ENCODE results near the gene CERS1. TPM values are rescaled to one million over a fixed set of nuclear protein-coding genes. Genes with fewer than 3 reads are reported as not detected.
A peak's percentile ranks its signal among the peaks of the same experiment; 100 is the strongest.

The CERS1 gene
- total RNA-seq, 1 donor from 2014 or later, result 10.2 TPM

GRCh38 chr19:18833849-18834643 lies 61.9 kb downstream of the CERS1 start:
- no peak for TF ChIP-seq CTCF (IDR thresholded peaks at IDR 0.05)
- Mint-ChIP-seq H3K27ac (ENCODE audit: unreplicated experiment) (peak overlapping the region; percentile 82), H3K9me3 (ENCODE audit: low read depth) (no peaks in the 10 kb centered on the region), H3K4me1 (ENCODE audit: low read depth) (peaks cover 47% of the 10 kb centered on the region), H3K4me3 (ENCODE audit: unreplicated experiment) (peak overlapping the region; percentile 88), H3K27me3 (ENCODE audit: low read depth) (no peaks in the 10 kb centered on the region), H3K36me3 (ENCODE audit: low read depth) (peaks cover 5% of the 10 kb centered on the region)
- no peak for DNase-seq (ENCODE audit: low spot score)

GRCh38 chr19:18833141-18833476 lies 62.8 kb downstream of the CERS1 start:
- Mint-ChIP-seq H3K27me3 (ENCODE audit: low read depth) (no peaks in the 10 kb centered on the region), H3K36me3 (ENCODE audit: low read depth) (peaks cover 5% of the 10 kb centered on the region), H3K27ac (ENCODE audit: unreplicated experiment) (peak overlapping the region; percentile 84), H3K4me1 (ENCODE audit: low read depth) (peaks cover 41% of the 10 kb centered on the region), H3K4me3 (ENCODE audit: unreplicated experiment) (peak overlapping the region; percentile 88), H3K9me3 (ENCODE audit: low read depth) (no peaks in the 10 kb centered on the region)
- no peak for DNase-seq (ENCODE audit: low spot score)
- TF ChIP-seq CTCF (IDR thresholded peaks at IDR 0.05), result no peak

GRCh38 chr19:18832306-18833140 lies 63.4 kb downstream of the CERS1 start:
- peaks cover 2% of the 10 kb centered on the region for H3K27me3 Mint-ChIP-seq (ENCODE audit: low read depth)
- peaks cover 2% of the 10 kb centered on the region for H3K9me3 Mint-ChIP-seq (ENCODE audit: low read depth)
- H3K27ac Mint-ChIP-seq (ENCODE audit: unreplicated experiment), result peak overlapping the region; percentile 84
- no peak for DNase-seq (ENCODE audit: low spot score)
- H3K4me3 Mint-ChIP-seq (ENCODE audit: unreplicated experiment), result peak overlapping the region; percentile 88
- peak; percentile 33 for TF ChIP-seq CTCF (IDR thresholded peaks at IDR 0.05)
- peaks cover 5% of the 10 kb centered on the region for H3K36me3 Mint-ChIP-seq (ENCODE audit: low read depth)
- peaks cover 36% of the 10 kb centered on the region for H3K4me1 Mint-ChIP-seq (ENCODE audit: low read depth)

- peaks cover 5% of the 10 kb centered on the region for H3K36me3 Mint-ChIP-seq (ENCODE audit: low read depth)
- peak within 1 kb of the TSS; percentile 84 for H3K27ac Mint-ChIP-seq (ENCODE audit: unreplicated experiment)
- H3K4me3 Mint-ChIP-seq (ENCODE audit: unreplicated experiment), result peak within 1 kb of the TSS; percentile 88
- peaks cover 36% of the 10 kb centered on the region for H3K4me1 Mint-ChIP-seq (ENCODE audit: low read depth)
- peak; percentile 39 for TF ChIP-seq CTCF (IDR thresholded peaks at IDR 0.05)
- peaks cover 6% of the 10 kb centered on the region for H3K9me3 Mint-ChIP-seq (ENCODE audit: low read depth)
- DNase-seq (ENCODE audit: low spot score), result peak; percentile 97
- peaks cover 2% of the 10 kb centered on the region for H3K27me3 Mint-ChIP-seq (ENCODE audit: low read depth)
Measured at GRCh38 chr19:18831524-18832305, 64.2 kb downstream of the CERS1 start, which contains the start of gene UPF1. Gene UPF1 (plus strand): TSS chr19:18831959. CDS start chr19:18832210, 251 bp downstream.

- peaks cover 2% of the 10 kb centered on the region for H3K27me3 Mint-ChIP-seq (ENCODE audit: low read depth)
- peaks cover 10% of the 10 kb centered on the region for H3K9me3 Mint-ChIP-seq (ENCODE audit: low read depth)
- peaks cover 27% of the 10 kb centered on the region for H3K4me1 Mint-ChIP-seq (ENCODE audit: low read depth)
- H3K4me3 Mint-ChIP-seq (ENCODE audit: unreplicated experiment), result no peak overlapping the region
- no peak overlapping the region for H3K27ac Mint-ChIP-seq (ENCODE audit: unreplicated experiment)
- no peak for DNase-seq (ENCODE audit: low spot score)
- TF ChIP-seq CTCF (IDR thresholded peaks at IDR 0.05), result no peak
- H3K36me3 Mint-ChIP-seq (ENCODE audit: low read depth), result peaks cover 4% of the 10 kb centered on the region
Measured at GRCh38 chr19:18830488-18830887, 65.5 kb downstream of the CERS1 start.
